ENCODE results near the gene MLLT6. TPM values are rescaled to one million over a fixed set of nuclear protein-coding genes. Genes with fewer than 3 reads are reported as not detected.

MLLT6 gene
- total RNA-seq, 1 donor from 2014 or later: 71.9 TPM

DNA sequence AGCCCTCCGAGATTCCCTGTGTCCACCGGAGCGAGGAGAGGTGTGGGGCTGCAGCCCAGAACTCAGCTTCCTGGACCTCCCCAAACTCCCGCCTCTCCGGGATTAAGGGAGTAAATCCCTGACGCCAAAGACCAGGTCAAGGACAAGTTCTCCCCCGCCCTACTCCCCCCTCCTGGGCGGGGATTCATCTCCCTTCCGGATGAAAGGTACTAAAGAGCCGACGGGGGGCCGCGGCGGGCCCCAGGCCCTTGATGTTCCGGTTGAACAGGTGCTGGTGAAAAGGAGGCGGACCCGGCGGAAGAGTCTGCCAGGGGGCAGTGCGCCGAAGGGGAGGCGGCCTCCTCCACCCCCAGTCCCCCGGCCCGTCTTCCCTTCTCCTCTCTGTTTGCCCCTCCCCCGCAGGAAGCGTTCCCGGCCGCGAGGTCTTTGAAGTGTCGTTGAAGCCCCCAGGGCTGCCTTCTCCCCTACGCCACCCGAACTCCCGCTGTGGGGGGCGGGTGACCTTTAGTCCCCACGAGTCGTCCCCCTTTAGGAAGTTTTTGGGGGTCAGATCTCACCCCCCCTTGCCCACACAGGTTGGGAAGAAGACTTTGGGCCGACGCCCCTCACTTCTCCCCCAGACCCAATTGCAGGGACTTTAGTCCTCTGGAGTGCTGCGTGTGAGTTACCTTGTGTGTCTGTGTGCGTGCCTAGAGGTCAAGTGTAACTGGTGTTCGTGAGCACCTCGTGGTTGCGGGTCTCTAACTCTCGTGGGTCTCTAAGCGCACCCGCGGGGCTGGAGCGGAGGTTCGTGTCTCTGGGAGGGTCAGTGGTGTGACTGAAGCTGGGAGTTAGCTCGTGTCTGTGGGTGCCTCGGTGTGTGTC, 1.1 kb upstream of the MLLT6 start:
- intact Hi-C loops (cut with DNase I): loop anchor here (5.0 kb wide), 1 partner anchor 33 kb away; no protein-coding TSS in a partner anchor
- peak; percentile 88 for DNase-seq
- ATAC-seq (ENCODE audit: poor library complexity): peak; percentile 53

DNA sequence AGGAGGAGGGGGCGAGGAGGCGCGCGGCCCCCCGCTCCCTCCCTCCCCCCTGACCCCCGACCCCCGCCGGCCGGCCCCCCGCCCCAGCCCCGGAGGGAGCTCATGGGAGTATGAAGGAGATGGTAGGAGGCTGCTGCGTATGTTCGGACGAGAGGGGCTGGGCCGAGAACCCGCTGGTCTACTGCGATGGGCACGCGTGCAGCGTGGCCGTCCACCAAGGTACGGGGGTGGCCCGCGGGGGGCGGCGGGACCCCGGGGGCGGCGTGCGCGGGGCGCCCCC, 390 bp downstream of the MLLT6 start:
- no peak for DNase-seq
- no peak for ATAC-seq (ENCODE audit: poor library complexity)
- intact Hi-C loops (cut with DNase I): no loop called here

DNA sequence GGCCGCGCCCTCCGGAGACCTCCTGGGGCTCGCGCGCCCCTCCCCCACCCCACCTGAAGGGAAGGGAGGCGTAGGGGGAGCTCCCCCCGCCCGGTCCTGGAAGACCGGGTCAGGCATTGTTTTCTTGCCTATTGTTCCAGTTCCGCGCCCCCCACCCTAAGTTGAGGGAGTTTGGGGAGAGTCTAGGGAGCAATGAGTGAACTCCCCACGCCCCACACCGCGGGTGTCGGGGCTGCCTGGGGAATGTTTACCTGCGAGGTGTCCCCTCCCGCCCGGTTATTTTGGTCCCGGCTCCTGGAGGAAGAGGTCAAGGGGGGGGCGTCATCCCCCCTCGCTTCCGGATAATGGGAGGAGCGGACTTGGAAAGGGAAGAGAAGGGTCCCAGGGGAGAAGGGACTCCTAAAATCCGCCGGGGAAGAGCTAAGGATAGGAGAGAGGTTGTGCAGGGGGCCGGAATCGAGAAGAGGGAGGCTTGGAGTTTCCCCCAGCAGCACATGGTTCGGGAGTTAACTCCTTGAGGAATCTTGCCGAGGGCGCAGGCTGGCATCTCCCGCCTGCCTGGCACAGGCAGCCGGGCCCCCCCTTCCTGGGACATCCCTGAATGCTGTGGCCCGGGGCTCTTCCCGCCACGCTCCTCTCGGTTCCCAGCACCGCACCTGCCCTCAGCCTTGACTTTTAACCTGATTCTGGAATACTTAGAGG, 881 bp downstream of the MLLT6 start:
- DNase-seq: peak; percentile 80
- no peak for ATAC-seq (ENCODE audit: poor library complexity)
- intact Hi-C loops (cut with DNase I): no loop called here

DNA sequence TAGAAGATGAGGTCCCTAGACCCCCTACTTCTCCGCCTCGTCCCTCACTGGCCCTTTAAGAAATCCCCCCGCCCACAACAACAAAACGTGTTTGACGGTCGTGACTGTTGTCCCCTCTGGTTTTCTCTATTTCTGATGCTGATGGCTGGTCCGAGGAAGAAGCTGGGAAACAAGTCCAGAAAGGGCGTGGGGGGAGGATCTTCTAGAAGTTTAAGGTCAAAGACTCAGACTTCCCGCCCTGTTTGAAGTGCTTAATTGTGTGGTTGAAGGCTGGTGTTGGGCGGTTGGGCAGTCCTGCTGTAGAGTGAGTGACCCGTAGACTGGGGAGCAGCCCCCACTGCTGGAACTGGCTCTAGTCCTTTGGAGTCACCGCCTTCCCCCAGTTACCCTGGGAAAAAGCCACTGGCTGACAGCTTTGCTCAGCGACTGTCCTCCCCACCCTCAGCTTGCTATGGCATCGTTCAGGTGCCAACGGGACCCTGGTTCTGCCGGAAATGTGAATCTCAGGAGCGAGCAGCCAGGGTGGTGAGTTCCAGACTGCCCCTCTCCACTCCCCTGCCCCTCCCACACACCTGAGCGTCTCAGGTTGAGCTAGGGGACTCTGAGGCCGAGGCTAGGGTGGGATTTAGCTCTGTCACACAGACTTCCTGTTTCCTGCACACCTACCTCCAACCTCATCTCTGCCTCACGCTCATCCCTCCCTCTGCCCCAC, 1.6 kb downstream of the MLLT6 start:
- intact Hi-C loops (cut with DNase I): no loop called here

DNA sequence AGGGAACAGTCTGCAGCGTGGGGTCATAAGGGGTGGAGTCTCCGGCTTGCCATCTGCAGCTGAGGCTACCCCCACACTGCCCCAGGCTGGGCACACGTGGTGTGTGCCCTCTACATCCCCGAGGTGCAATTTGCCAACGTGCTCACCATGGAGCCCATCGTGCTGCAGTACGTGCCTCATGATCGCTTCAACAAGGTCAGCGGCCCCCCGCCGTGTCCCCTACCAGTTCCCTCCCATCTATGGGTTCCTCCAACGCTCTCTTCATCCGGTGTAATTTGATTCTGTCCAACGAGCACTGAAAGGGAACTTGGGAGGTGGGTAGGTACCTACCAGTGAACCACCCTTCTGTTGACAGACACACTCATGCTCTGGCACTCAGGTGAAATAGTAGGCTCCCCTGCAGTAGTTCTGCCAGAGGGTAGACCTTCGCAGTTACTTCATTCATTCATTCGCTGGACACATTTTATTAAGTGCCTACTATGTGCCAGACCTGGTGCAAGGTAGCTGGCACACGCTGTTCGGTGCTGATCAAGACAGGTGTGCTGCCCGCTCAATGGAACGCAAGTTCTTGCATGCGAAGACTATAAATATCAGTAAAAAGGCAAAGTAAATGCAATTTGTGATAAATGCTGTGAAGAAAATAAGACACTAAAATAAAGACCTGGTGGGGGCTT, 2.7 kb downstream of the MLLT6 start:
- intact Hi-C loops (cut with DNase I): no loop called here

More for the DNA sequence above, 1.6 kb downstream of the MLLT6 start:
- no peak for ATAC-seq (ENCODE audit: poor library complexity)
- DNase-seq: no peak

DNA sequence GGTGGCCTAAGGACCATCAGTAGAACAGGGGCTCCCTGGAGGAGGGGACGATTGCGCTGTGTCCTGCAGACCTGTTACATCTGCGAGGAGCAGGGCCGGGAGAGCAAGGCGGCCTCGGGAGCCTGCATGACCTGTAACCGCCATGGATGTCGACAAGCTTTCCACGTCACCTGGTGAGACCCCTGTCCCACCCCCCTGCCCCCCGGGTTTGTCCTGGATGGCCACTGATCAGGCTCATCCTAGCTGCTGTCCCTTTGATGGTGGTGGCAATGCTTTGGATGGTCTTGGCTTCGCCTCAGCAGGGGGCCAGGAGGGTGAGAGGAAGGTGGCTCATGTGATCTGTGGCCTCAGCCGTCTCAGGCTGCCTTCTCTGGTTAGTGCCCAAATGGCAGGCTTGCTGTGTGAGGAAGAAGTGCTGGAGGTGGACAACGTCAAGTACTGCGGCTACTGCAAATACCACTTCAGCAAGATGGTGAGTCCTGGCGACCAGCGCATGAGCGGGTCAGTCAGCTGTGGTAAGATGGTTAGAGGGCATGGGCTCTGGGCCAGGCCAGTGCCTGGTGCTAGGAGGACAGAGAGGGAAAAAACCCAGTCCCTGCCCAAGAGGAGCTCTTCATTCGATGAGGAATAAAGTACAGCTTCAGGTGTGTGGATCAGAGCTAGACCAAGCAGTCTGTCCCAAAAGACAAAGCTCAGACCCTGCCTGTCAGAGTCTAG, 4.2 kb downstream of the MLLT6 start:
- ATAC-seq (ENCODE audit: poor library complexity): no peak
- no peak for DNase-seq
- intact Hi-C loops (cut with DNase I): no loop called here

More for the DNA sequence above, 2.7 kb downstream of the MLLT6 start:
- ATAC-seq (ENCODE audit: poor library complexity) (no peak), DNase-seq (no peak)

DNA sequence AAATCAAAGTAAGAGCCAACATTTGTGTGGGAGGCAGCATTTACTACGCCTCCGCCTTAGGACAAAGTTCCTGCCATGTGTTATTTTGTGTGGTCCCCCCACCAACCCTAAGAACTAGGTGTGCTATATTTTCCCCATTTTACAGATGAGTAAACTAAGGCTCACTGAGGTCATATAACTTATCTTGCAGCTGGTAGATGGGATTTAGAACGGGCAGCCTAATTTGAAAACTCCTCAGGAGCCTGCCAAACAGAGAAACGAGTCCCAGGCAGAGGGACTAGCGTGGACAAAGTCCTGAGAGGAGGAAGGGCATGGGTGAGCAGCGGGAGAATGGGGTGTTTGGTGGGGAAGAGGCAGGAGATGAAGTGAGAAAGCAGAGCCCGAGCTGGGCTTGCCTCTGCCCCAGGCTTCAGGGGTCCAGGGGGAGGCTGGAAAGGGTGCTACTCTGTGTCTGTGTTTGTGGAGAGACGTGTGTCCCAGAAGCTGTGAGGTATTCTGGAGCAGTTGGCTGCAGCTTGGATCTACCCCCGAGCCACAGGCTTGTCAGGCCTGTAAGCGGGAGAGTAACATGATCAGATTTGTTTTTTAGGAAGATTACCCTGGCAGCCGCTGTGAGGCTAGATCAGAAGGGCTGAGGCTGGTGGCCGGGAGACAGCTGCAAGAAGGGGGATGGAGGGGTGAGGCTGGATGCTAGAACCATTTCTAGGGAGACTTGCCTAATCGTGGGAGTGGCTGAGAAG, 5.0 kb downstream of the MLLT6 start:
- ATAC-seq (ENCODE audit: poor library complexity) (no peak), DNase-seq (no peak)
- intact Hi-C loops (cut with DNase I): no loop called here

DNA sequence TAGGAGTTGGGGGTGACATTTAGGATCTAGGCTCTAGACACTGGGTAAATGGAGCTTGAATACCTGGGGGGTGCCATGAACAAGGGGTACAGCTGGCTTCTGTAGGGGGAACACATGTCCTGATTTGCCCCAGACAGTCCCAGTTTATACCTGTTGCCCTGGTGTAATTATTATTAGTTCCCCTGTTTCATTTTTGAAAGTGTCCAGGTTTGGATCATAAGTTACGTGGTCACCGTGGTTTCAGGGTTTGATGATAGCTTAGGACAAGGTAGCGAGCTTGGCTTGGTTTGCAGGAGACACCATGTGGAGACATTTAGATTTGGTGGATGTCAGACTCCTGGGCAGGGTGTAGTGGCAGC, 5.5 kb downstream of the MLLT6 start:
- ATAC-seq (ENCODE audit: poor library complexity): no peak
- intact Hi-C loops (cut with DNase I): no loop called here
- DNase-seq: no peak

DNA sequence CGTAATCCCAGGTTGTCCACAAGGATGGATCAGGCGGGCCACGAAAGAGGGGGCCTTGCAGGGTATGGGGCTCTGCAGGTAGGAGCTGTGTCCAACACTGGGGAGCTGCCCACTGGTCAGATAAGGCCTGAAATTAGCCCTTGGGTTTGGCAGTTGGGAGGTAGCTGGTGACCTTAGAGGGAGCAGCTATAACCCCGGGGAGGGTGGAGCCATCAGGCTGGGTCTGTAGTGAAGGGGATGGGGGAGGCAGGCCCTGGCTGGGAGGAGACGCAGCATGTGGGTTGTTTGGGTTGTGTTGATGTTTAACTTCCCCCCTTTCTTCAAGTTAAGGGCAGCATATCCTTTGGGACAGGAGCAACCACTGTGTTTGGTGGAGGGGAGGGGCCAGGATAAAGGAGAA, 5.9 kb downstream of the MLLT6 start:
- DNase-seq (no peak), ATAC-seq (ENCODE audit: poor library complexity) (no peak)
- intact Hi-C loops (cut with DNase I): no loop called here

DNA sequence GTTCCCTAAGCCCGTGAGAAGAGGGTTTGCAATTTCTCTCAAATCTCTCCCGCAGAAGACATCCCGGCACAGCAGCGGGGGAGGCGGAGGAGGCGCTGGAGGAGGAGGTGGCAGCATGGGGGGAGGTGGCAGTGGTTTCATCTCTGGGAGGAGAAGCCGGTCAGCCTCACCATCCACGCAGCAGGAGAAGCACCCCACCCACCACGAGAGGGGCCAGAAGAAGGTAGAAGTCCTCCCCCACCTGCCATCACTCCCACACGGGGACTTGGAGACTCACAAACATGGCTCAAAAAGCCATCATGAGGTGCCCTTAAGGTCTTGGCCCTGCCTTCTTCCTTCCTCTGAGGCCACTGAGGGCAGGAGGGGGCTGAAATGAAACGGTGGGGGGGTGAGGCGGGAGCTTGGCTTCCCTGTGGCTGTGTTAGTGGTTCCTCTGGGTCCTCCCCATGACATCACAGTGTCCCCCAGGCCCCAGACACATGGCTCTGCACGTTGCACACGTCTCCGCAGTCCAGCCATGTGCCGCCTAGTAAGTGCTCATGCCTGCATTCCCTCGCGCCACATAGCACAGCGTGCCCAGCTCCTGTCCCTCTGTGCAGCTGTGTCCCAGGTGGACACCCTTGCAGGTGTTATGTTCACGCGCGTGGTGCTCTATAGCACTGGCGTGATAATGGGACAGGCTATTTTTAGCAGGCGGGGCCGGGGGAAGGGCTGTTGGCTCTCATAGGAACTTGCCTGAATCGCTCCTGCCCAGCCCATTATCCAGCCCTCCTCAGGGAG, 6.9 kb downstream of the MLLT6 start:
- intact Hi-C loops (cut with DNase I): no loop called here
- ATAC-seq (ENCODE audit: poor library complexity) (peak; percentile 73), DNase-seq (peak; percentile 75)

DNA sequence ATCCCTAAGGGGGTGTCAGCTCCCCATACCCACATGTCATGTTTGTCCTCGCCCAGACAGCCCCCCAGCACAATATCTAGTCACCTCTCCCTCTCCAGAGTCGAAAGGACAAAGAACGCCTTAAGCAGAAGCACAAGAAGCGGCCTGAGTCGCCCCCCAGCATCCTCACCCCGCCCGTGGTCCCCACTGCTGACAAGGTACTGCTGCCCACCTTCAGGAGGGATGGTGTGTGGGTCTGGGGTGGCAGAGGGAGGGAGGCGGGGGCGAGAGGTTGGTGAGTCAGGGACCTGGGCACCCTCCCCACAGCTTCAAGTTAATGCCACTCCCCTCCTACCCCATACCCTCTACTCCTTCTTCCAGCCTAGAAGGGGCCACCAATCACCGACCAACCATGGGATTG, 7.5 kb downstream of the MLLT6 start:
- ATAC-seq (ENCODE audit: poor library complexity): no peak
- intact Hi-C loops (cut with DNase I): no loop called here
- DNase-seq: no peak

DNA sequence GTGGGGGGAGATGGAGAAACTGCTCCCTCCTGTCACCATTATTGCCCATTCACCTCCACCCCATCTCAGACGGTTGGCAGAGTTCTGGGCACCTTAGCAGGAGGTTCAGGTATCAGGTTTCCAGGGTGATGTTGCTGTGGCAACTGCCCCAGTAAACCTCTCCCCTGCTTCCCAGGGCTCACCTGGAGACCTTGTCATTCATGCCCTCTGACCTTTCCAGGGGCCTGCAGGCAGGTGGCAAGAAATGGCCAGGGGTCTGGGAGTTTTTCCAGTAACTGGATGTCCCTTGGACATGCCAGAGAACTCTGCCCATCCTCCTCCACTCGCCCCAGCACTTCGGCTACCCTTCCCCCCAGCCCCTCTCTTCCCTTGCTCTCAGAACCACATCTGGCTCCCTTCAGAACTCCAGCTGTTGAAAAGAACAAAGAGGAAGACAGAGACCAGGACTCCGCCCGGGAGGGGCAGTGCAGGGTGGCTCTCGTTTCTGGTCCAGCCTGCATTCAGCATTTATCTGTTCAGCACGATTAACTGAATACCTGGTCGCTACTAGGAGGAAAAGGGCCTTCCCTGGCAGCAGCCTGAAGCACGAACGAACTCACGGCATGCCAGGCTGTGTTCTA, 8.5 kb downstream of the MLLT6 start:
- intact Hi-C loops (cut with DNase I): no loop called here
- no peak for DNase-seq
- ATAC-seq (ENCODE audit: poor library complexity): no peak

DNA sequence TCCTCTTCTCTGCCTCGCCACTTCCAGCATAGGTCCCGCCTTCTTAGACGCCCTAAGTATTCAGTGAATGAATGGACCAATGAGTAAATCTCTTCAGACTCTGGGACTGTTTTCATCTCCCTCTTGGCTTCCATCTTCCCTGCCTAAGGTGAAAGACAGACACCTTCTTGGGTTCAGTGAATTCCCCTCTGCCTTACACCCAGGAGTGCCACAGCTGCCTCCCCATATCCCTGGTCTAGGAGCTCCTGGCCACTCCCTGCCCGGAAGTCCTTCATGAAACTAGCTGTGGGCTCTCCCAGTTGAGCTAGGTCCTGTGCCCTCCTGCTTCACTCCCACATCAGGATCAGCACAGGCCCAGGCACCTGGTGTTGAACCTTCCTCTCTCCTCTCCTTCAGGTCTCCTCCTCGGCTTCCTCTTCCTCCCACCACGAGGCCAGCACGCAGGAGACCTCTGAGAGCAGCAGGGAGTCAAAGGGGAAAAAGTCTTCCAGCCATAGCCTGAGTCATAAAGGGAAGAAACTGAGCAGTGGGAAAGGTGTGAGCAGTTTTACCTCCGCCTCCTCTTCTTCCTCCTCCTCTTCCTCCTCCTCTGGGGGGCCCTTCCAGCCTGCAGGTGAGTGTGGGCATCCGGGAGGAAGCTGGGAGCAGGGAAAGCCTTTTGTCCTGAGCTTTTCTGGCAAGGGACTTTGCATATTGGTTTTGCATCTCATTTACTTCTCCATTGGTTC, 10.3 kb downstream of the MLLT6 start:
- DNase-seq (no peak), ATAC-seq (ENCODE audit: poor library complexity) (no peak)
- intact Hi-C loops (cut with DNase I): no loop called here

DNA sequence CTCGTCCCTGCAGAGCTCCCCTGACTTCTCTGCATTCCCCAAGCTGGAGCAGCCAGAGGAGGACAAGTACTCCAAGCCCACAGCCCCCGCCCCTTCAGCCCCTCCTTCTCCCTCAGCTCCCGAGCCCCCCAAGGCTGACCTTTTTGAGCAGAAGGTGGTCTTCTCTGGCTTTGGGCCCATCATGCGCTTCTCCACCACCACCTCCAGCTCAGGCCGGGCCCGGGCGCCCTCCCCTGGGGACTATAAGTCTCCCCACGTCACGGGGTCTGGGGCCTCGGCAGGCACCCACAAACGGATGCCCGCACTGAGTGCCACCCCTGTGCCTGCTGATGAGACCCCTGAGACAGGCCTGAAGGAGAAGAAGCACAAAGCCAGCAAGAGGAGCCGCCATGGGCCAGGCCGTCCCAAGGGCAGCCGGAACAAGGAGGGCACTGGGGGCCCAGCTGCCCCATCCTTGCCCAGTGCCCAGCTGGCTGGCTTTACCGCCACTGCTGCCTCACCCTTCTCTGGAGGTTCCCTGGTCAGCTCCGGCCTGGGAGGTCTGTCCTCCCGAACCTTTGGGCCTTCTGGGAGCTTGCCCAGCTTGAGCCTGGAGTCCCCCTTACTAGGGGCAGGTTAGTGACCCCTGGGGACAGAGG, 11.4 kb downstream of the MLLT6 start:
- DNase-seq: no peak
- intact Hi-C loops (cut with DNase I): no loop called here

DNA sequence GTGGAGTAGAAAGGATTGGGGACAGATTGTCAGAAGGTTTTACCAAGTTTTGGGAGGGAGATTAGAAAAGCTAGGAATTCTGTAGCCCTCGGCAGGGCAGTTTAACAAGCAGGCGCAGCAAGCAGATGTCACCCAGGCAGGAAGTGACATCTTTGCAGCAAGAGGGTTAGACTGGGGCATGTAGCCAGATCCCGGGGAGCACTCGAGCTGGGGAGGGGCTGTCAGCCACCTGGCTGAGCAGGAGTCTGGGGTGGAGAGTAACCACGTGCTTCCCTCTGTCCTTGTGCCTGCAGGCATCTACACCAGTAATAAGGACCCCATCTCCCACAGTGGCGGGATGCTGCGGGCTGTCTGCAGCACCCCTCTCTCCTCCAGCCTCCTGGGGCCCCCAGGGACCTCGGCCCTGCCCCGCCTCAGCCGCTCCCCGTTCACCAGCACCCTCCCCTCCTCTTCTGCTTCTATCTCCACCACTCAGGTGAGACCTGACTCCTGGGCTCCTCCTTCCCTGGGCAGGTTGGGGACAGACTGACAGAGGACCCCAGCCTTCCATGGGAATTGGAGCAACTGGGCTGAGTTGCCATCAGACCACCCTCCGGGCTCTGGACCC, 12.2 kb downstream of the MLLT6 start:
- DNase-seq (no peak), ATAC-seq (ENCODE audit: poor library complexity) (no peak)
- intact Hi-C loops (cut with DNase I): no loop called here

More for the DNA sequence above, 11.4 kb downstream of the MLLT6 start:
- ATAC-seq (ENCODE audit: poor library complexity): no peak
